H1 (cell line): ENCODE measurements around the gene PIGZ. TPM values are rescaled to one million over a fixed set of nuclear protein-coding genes. Genes with fewer than 3 reads are reported as not detected.

ENCODE experiments used
- CTCF ChIA-PET: fragments of 300-600 bp; sonication (Branson Sonifier 250); formaldehyde crosslinking; loops from one replicate; lab custom pipeline; 2021; ENCODE audit not compliant: partially characterized antibody; lab: Charles Lee
- POLR2A ChIA-PET: fragments of 300-600 bp; sonication (Branson Sonifier 250); formaldehyde crosslinking; loops from one replicate; lab custom pipeline; 2021; ENCODE audit warnings: inconsistent platforms; ENCODE audit not compliant: partially characterized antibody; lab: Charles Lee
- DNase-seq, 2 experiments: peaks; one replicate each; pipeline versions ENCODE4 v3.0.0 to v3.0.0-alpha.2; 2010 to 2022; ENCODE audit warnings: low spot score in 2 of 2, low read depth in 1 of 2, mixed read lengths in 1 of 2
- FAIRE-seq: peaks from 2 replicates; lab custom pipeline; 2011; peaks lifted over from hg19 to GRCh38; lab: Jason Lieb, UNC
- H2AFZ ChIP-seq: 2 replicates; pipeline ENCODE4 v1.8.1; 2012; ENCODE audit warnings: low read length, inconsistent platforms
- H2AK5ac ChIP-seq: 2 replicates; pipeline ENCODE4 v1.6.1; 2013; ENCODE audit warnings: low read depth, low read length
- H2BK120ac ChIP-seq: replicated peaks from 2 replicates; pipeline ENCODE3; 2013; ENCODE audit warnings: low read depth, low read length, inconsistent platforms
- H2BK12ac ChIP-seq: 2 replicates; pipeline ENCODE4 v1.6.1; 2013; ENCODE audit warnings: low read depth, low read length
- H2BK15ac ChIP-seq: 2 replicates; pipeline ENCODE4 v1.6.1; 2013; ENCODE audit warnings: low read length
- H2BK20ac ChIP-seq: 2 replicates; pipeline ENCODE4 v1.6.1; 2013; ENCODE audit warnings: low read length
- H2BK5ac ChIP-seq: 2 replicates; pipeline ENCODE4 v1.6.1; 2013; ENCODE audit warnings: low read depth, low read length
- H3K14ac ChIP-seq: 2 replicates; pipeline ENCODE4 v1.6.1; 2013; ENCODE audit warnings: inconsistent platforms; ENCODE audit not compliant: insufficient read length
- H3K18ac ChIP-seq: 2 replicates; pipeline ENCODE4 v1.6.1; 2013; ENCODE audit warnings: low read length; ENCODE audit errors: extremely low read depth
- H3K23ac ChIP-seq: 2 replicates; pipeline ENCODE4 v1.6.1; 2013; ENCODE audit warnings: inconsistent platforms; ENCODE audit not compliant: insufficient read length
- H3K23me2 ChIP-seq: 2 replicates; pipeline ENCODE4 v1.6.1; 2013; ENCODE audit warnings: low read depth, low read length
- H3K27ac ChIP-seq: 2 replicates; pipeline ENCODE4 v1.6.1; 2011; ENCODE audit warnings: low read depth, low read length, inconsistent platforms
- H3K27me3 ChIP-seq, 4 experiments: replicated peaks in 1 of 4; 1 replicate in 1 of 4; 2 replicates in 3 of 4; pipeline versions ENCODE4 v1.6.1 to v1.8.1; 2011 to 2013; ENCODE audit warnings: low read length in 3 of 4, mild to moderate bottlenecking in 3 of 4, inconsistent platforms in 2 of 4, mixed read lengths in 2 of 4, moderate library complexity in 1 of 4; ENCODE audit not compliant: control insufficient read depth in 3 of 4, insufficient read depth in 3 of 4; ENCODE audit errors: extremely low read depth in 1 of 4
- H3K36me3 ChIP-seq, 4 experiments: 2 replicates each; pipeline versions ENCODE4 v1.6.1 to v1.8.1; 2011 to 2013; ENCODE audit warnings: mild to moderate bottlenecking in 4 of 4, low read length in 3 of 4, moderate library complexity in 2 of 4, control low read depth in 1 of 4, inconsistent platforms in 1 of 4; ENCODE audit not compliant: insufficient read depth in 4 of 4, control insufficient read depth in 2 of 4
- H3K4ac ChIP-seq: replicated peaks from 2 replicates; pipeline ENCODE3; 2013; ENCODE audit warnings: low read length, low read depth, mixed read lengths, inconsistent platforms; ENCODE audit not compliant: insufficient read length
- H3K4me1 ChIP-seq, 4 experiments: replicated peaks in 1 of 4; 1 replicate in 1 of 4; 2 replicates in 3 of 4; pipeline versions ENCODE4 v1.6.1 to v1.8.1; 2011 to 2013; ENCODE audit warnings: low read length in 3 of 4, inconsistent platforms in 2 of 4, mixed read lengths in 1 of 4; ENCODE audit not compliant: insufficient read depth in 4 of 4, control insufficient read depth in 3 of 4
- H3K4me2 ChIP-seq, 2 experiments: 2 replicates each; pipeline versions ENCODE4 v1.6.1 to v1.8.1; 2011 to 2013; ENCODE audit warnings: low read depth in 2 of 2, low read length in 2 of 2, control low read depth in 1 of 2, inconsistent platforms in 1 of 2, mild to moderate bottlenecking in 1 of 2; ENCODE audit not compliant: insufficient read depth in 1 of 2
- H3K4me3 ChIP-seq, 4 experiments: fragments of 200-600, 300-600 bp in 1 of 4; sonication (generic), shearing (Covaris generic), sonication (Bioruptor Twin) in 1 of 4; 2 replicates each; pipeline versions ENCODE4 v1.5.1 to v1.8.1; 2011 to 2016; ENCODE audit warnings: low read length in 4 of 4, low read depth in 3 of 4, control low read depth in 2 of 4, inconsistent platforms in 2 of 4, mild to moderate bottlenecking in 2 of 4, mixed read lengths in 1 of 4, moderate library complexity in 1 of 4; ENCODE audit not compliant: insufficient read depth in 2 of 4; ENCODE audit errors: extremely low read depth in 1 of 4
- H3K56ac ChIP-seq: replicated peaks from 2 replicates; pipeline ENCODE3; 2013; ENCODE audit warnings: low read depth, mild to moderate bottlenecking, mixed read lengths, low read length, inconsistent platforms; ENCODE audit not compliant: insufficient read length
- H3K79me1 ChIP-seq: 2 replicates; pipeline ENCODE4 v1.6.1; 2013; ENCODE audit warnings: low read depth, low read length, control low read depth
- H3K79me2 ChIP-seq, 2 experiments: 2 replicates each; pipeline versions ENCODE4 v1.6.1 to v1.8.1; 2012 to 2013; ENCODE audit warnings: low read length in 2 of 2, mild to moderate bottlenecking in 2 of 2, inconsistent platforms in 1 of 2; ENCODE audit not compliant: insufficient read depth in 2 of 2, control insufficient read depth in 1 of 2
- H3K9ac ChIP-seq, 4 experiments: replicated peaks in 1 of 4; 1 replicate in 1 of 4; 2 replicates in 3 of 4; pipeline versions ENCODE4 v1.6.1 to v1.8.1; 2011 to 2013; ENCODE audit warnings: low read depth in 3 of 4, low read length in 3 of 4, control low read depth in 2 of 4, mild to moderate bottlenecking in 2 of 4, moderate library complexity in 2 of 4, inconsistent platforms in 1 of 4; ENCODE audit errors: extremely low read depth in 1 of 4
- H3K9me3 ChIP-seq, 2 experiments: 2 replicates each; pipeline versions ENCODE4 v1.6.1 to v1.8.1; 2012 to 2013; ENCODE audit warnings: mild to moderate bottlenecking in 2 of 2, moderate library complexity in 2 of 2, control low read depth in 1 of 2, inconsistent platforms in 1 of 2, low read depth in 1 of 2, low read length in 1 of 2, mixed read lengths in 1 of 2; ENCODE audit not compliant: insufficient read depth in 2 of 2
- H4K20me1 ChIP-seq, 2 experiments: replicated peaks in 1 of 2; 2 replicates each; pipeline versions ENCODE3 to v1.8.1; 2011 to 2013; ENCODE audit warnings: inconsistent platforms in 2 of 2, low read length in 2 of 2, mild to moderate bottlenecking in 1 of 2; ENCODE audit not compliant: insufficient read depth in 2 of 2, control insufficient read depth in 1 of 2
- H4K5ac ChIP-seq: 2 replicates; pipeline ENCODE4 v1.6.1; 2013; ENCODE audit warnings: low read length, low read depth, mixed read lengths, inconsistent platforms; ENCODE audit not compliant: insufficient read length
- H4K8ac ChIP-seq: 2 replicates; pipeline ENCODE4 v1.8.0; 2013; ENCODE audit warnings: mild to moderate bottlenecking, moderate library complexity, low read length, inconsistent platforms; ENCODE audit not compliant: insufficient read depth; ENCODE audit errors: extremely low read depth
- H4K91ac ChIP-seq: replicated peaks from 2 replicates; pipeline ENCODE3; 2013; ENCODE audit warnings: low read length, mixed read lengths, inconsistent platforms; ENCODE audit not compliant: insufficient read length
- KDM1A ChIP-seq: fragments of 200-600, 300-600 bp; sonication (generic); IDR thresholded peaks from 2 replicates; pipeline ENCODE4 v1.7.1; 2016; ENCODE audit warnings: mild to moderate bottlenecking, low read length, borderline replicate concordance
- TBP ChIP-seq: IDR thresholded peaks from 2 replicates; pipeline ENCODE4 v1.6.1; 2011; ENCODE audit warnings: low read depth, low read length, improper control_type of control experiment
- WGBS, 2 experiments: shearing (Covaris generic) in 1 of 2; methylation state at CpG; one replicate each; pipeline versions ENCODE4 v1.1.6 to v1.1.7; 2013 to 2015; ENCODE audit warnings: low lambda C conversion rate in 2 of 2, mixed read lengths in 2 of 2, inconsistent platforms in 1 of 2, low coverage in 1 of 2, missing lambda C conversion rate in 1 of 2; ENCODE audit not compliant: insufficient replicate concordance in 2 of 2, insufficient coverage in 1 of 2, insufficient read length in 1 of 2; ENCODE audit errors: extremely low coverage in 1 of 2, missing lambda C conversion rate in 1 of 2; 5-methylcytosine and 5-hydroxymethylcytosine counted together
- polyA plus RNA-seq, 7 experiments: library from polyadenylated mRNA; depleted of rRNA in 3 of 7; stranded (reverse) in 5 of 7; unstranded in 2 of 7; fragments of >200 nt in 5 of 7; fragments of 200-250 nt in 2 of 7; gene quantifications; 1 replicate in 5 of 7; 2 replicates in 1 of 7; 4 replicates in 1 of 7; pipeline versions ENCODE4 v1.2.1 to v1.2.3, GENCODE V29; 2011 to 2013; ENCODE audit warnings: missing spikeins in 2 of 7, mixed read lengths in 2 of 7
- total RNA-seq: library from RNA; stranded (reverse); fragmentation: NEBNext Ultra II Directional; extraction: Animal tissue kit (Norgen Biotek cat#: 25700); gene quantifications from 2 replicates; pipeline ENCODE4 v1.2.1, GENCODE V29; 2021

Gene PIGZ
- total and polyA plus RNA-seq, 2 of the 8 experiments (the other 6 are each of a cell fraction or from before 2014, with no cell fraction given) = 0.32 TPM; not detected in 1

GRCh38 chr3:196954832-196955231 lies 13.8 kb downstream of the PIGZ start:
- Histone ChIP-seq H4K8ac (no peak overlapping the region), H3K36me3 (no peaks in the 10 kb centered on the region), H2BK12ac (no peak overlapping the region), H3K23me2 (no peaks in the 10 kb centered on the region), H2BK120ac (no peak overlapping the region), H3K9ac (no peak overlapping the region), H3K27ac (no peak overlapping the region), H2BK5ac (no peak overlapping the region), H3K9me3 (no peaks in the 10 kb centered on the region), H3K79me1 (no peaks in the 10 kb centered on the region), H4K91ac (no peak overlapping the region), H3K18ac (no peak overlapping the region), H3K79me2 (no peaks in the 10 kb centered on the region), H3K4me3 (no peak overlapping the region), H3K14ac (no peak overlapping the region), H4K5ac (no peak overlapping the region), H3K23ac (no peak overlapping the region), H2BK15ac (no peak overlapping the region), H3K27me3 (no peaks in the 10 kb centered on the region), H2AK5ac (no peak overlapping the region), H2AFZ (no peak overlapping the region), H4K20me1 (no peaks in the 10 kb centered on the region), H3K4ac (no peak overlapping the region), H3K4me1 (no peaks in the 10 kb centered on the region), H3K56ac (no peak overlapping the region), H2BK20ac (no peak overlapping the region), H3K4me2 (no peak overlapping the region)
- FAIRE-seq = no peak
- ChIA-PET POLR2A (interaction anchor here (1.2 kb wide), 1 partner anchor 12 kb away, joined by 6 read pairs; the partner anchor contains the start of gene NCBP2), CTCF (interaction anchor here (0.7 to 1.1 kb wide), 4 partner anchors 9 to 364 kb away, joined by 3 to 4 read pairs (median 3); no protein-coding TSS in a partner anchor)
- DNase-seq = no peak
- no peak for TF ChIP-seq TBP
- 0 out of 2 replicates have a peak, but pooled peaks have one; percentile 21 for TF ChIP-seq KDM1A
- 87% methylated on average over 7 of the region's 7 CpGs; no CpG with 5 or more reads in 1 of the 2 experiments for WGBS, 2 experiments
